Lung (tissue), 12 donors: Measurements from ENCODE around the gene RECK. TPM values are rescaled to one million over a fixed set of nuclear protein-coding genes. Genes with fewer than 3 reads are reported as not detected.

Experiments
- ATAC-seq: fragments of 200-7000 bp; cut with Tn5 transposase; one replicate; pipeline ENCODE4 v1.9.1; 2020; ENCODE audit warnings: moderate number of reproducible peaks; ENCODE audit not compliant: insufficient read depth, low FRiP score
- DNase-seq, 3 donors: peaks; one replicate each; pipeline ENCODE4 v3.0.0-alpha.2; 2013 to 2017
- H3K27ac ChIP-seq, 2 donors: one replicate each; pipeline ENCODE4 v1.5.1; 2013; ENCODE audit warnings: mild to moderate bottlenecking in 2 of 2, moderate library complexity in 2 of 2, control low read depth in 1 of 2, inconsistent platforms in 1 of 2, low read depth in 1 of 2, low read length in 1 of 2
- H3K27me3 ChIP-seq, 3 donors: one replicate each; pipeline ENCODE4 v1.5.1; 2013; ENCODE audit warnings: low read length in 2 of 3; ENCODE audit not compliant: control insufficient read depth in 3 of 3, insufficient read depth in 3 of 3
- H3K36me3 ChIP-seq, 4 donors: one replicate each; pipeline ENCODE4 v1.5.1; 2013; ENCODE audit warnings: low read length in 4 of 4, mild to moderate bottlenecking in 1 of 4, moderate library complexity in 1 of 4; ENCODE audit not compliant: control insufficient read depth in 4 of 4, insufficient read depth in 4 of 4
- H3K4me1 ChIP-seq, 5 donors: one replicate each; pipeline ENCODE4 v1.5.1; 2013; ENCODE audit warnings: low read length in 5 of 5, mild to moderate bottlenecking in 2 of 5, moderate library complexity in 1 of 5; ENCODE audit not compliant: control insufficient read depth in 5 of 5, insufficient read depth in 5 of 5
- H3K4me3 ChIP-seq: one replicate; pipeline ENCODE4 v1.5.1; 2013; ENCODE audit warnings: mild to moderate bottlenecking, control low read depth, moderate library complexity
- H3K9ac ChIP-seq, 2 donors: one replicate each; pipeline ENCODE4 v1.5.1; 2013; ENCODE audit warnings: low read length in 2 of 2, control low read depth in 1 of 2; ENCODE audit not compliant: insufficient read depth in 1 of 2
- H3K9me3 ChIP-seq, 4 donors: one replicate each; pipeline ENCODE4 v1.5.1; 2013; ENCODE audit warnings: low read length in 3 of 4, mild to moderate bottlenecking in 1 of 4, moderate library complexity in 1 of 4; ENCODE audit not compliant: control insufficient read depth in 4 of 4, insufficient read depth in 3 of 4
- CTCF ChIP-seq: IDR thresholded peaks from 2 replicates; pipeline ENCODE4 v1.5.1; 2012; ENCODE audit warnings: mild to moderate bottlenecking; ENCODE audit errors: control extremely low read depth, extremely low read depth
- WGBS, 2 donors: extraction: QIAGEN DNeasy Blood & Tissue Kit; methylation state at CpG; one replicate each; pipeline ENCODE4 v1.1.7; 2013; 5-methylcytosine and 5-hydroxymethylcytosine counted together
- polyA plus RNA-seq, 2 donors: library from polyadenylated mRNA; stranded (reverse); fragments of 200-250 nt; gene quantifications; one replicate each; pipeline ENCODE4 v1.2.1, GENCODE V29; 2013
- total RNA-seq, 2 donors: library from RNA; depleted of rRNA in 1 of 2; stranded (reverse); fragments of >200 nt in 1 of 2; gene quantifications; one replicate each; pipeline ENCODE4 v1.2.1, GENCODE V29; 2014 to 2021
- donor health status: control.
- donor health status: control.
- donor health status: Bipolar disorder and iron deficiency.
- donor health status: healthy.
- donor health status: DM: yes; HTN: yes; CAD: no.

Gene RECK
- total and polyA plus RNA-seq, 4 donors: 4.5 to 19.3 (median 12.0) TPM

- no peak for ATAC-seq
- WGBS, 2 donors: 69 to 80% methylated on average over 3 of the region's 3 CpGs
- no peak for DNase-seq
- no peak for TF ChIP-seq CTCF
- Histone ChIP-seq H3K9me3 (no peaks in the 10 kb centered on the region), H3K27ac (no peak overlapping the region), H3K4me3 (no peak overlapping the region), H3K9ac (no peak overlapping the region), H3K36me3 (peaks cover 0 to 4% (median 1%) of the 10 kb centered on the region in 4 donors), H3K4me1 (no peaks in the 10 kb centered on the region), H3K27me3 (no peaks in the 10 kb centered on the region)
Observed at GRCh38 chr9:36100532-36100931, 63.8 kb downstream of the RECK start.

- no peak for TF ChIP-seq CTCF
- peak; percentile 48 for ATAC-seq
Observed at GRCh38 chr9:36101916-36102741, 65.4 kb downstream of the RECK start.

GRCh38 chr9:36102742-36103495 lies 66.2 kb downstream of the RECK start:
- Histone ChIP-seq H3K27me3 (no peaks in the 10 kb centered on the region), H3K4me1 (no peaks in the 10 kb centered on the region), H3K9ac (no peak overlapping the region), H3K9me3 (no peaks in the 10 kb centered on the region), H3K27ac (no peak overlapping the region), H3K36me3 (peaks cover 0 to 6% (median 1%) of the 10 kb centered on the region in 4 donors), H3K4me3 (no peak overlapping the region)
- ATAC-seq (peak; percentile 65), DNase-seq (peak; percentile 75 to 83 (median 80))
- peak; percentile 84 for TF ChIP-seq CTCF
- 82% methylated on average over 10 of the region's 10 CpGs for WGBS, 2 donors

More at GRCh38 chr9:36101916-36102741, 65.4 kb downstream of the RECK start:
- H3K27ac ChIP-seq: no peak overlapping the region
- 83 to 93% methylated on average over 4 of the region's 4 CpGs for WGBS, 2 donors
- H3K9ac ChIP-seq: no peak overlapping the region
- H3K4me1 ChIP-seq: no peaks in the 10 kb centered on the region
- no peaks in the 10 kb centered on the region for H3K27me3 ChIP-seq
- H3K4me3 ChIP-seq: no peak overlapping the region
- H3K36me3 ChIP-seq: peaks cover 0 to 4% (median 1%) of the 10 kb centered on the region in 4 donors
- no peak for DNase-seq
- H3K9me3 ChIP-seq: no peaks in the 10 kb centered on the region
